WERI-Rb-1 (cell line): Measurements from ENCODE around the gene LTA4H.

Experiments used
- DNase-seq: peaks from one replicate; pipeline ENCODE4 v3.0.0-alpha.2; 2020
- H3K27ac ChIP-seq: fragments of 250-450 bp; sonication (Bioruptor Pico); 2 replicates; pipeline ENCODE4 v1.5.1; 2020; ENCODE audit warnings: mild to moderate bottlenecking, moderate library complexity
- H3K27me3 ChIP-seq: fragments of 250-450 bp; sonication (Bioruptor Pico); 2 replicates; pipeline ENCODE4 v1.5.1; 2021; ENCODE audit warnings: mild to moderate bottlenecking, low read depth, moderate library complexity; ENCODE audit not compliant: insufficient read depth, severe bottlenecking
- H3K36me3 ChIP-seq: fragments of 250-450 bp; sonication (Bioruptor Pico); 2 replicates; pipeline ENCODE4 v1.5.1; 2020; ENCODE audit warnings: mild to moderate bottlenecking, moderate library complexity
- H3K4me3 ChIP-seq: 2 replicates; pipeline ENCODE4 v1.5.1; 2011; ENCODE audit warnings: low read depth, mild to moderate bottlenecking, control low read depth, low read length
- H3K9me3 ChIP-seq: fragments of 250-450 bp; sonication (Bioruptor Pico); 2 replicates; pipeline ENCODE4 v1.5.1; 2021; ENCODE audit warnings: mild to moderate bottlenecking, moderate library complexity; ENCODE audit not compliant: severe bottlenecking
- CTCF ChIP-seq: IDR thresholded peaks from 2 replicates; pipeline ENCODE4 v1.5.1; 2011; ENCODE audit warnings: low read depth, mild to moderate bottlenecking, control low read depth, inconsistent platforms, low read length

The LTA4H gene

GRCh38 chr12:95982602-95983001, 52.8 kb downstream of the LTA4H start:
- Histone ChIP-seq H3K9me3 (no peaks in the 10 kb centered on the region), H3K4me3 (no peak overlapping the region), H3K36me3 (no peaks in the 10 kb centered on the region), H3K27me3 (no peaks in the 10 kb centered on the region), H3K27ac (no peak overlapping the region)
- no peak for TF ChIP-seq CTCF
- DNase-seq = no peak

DNA sequence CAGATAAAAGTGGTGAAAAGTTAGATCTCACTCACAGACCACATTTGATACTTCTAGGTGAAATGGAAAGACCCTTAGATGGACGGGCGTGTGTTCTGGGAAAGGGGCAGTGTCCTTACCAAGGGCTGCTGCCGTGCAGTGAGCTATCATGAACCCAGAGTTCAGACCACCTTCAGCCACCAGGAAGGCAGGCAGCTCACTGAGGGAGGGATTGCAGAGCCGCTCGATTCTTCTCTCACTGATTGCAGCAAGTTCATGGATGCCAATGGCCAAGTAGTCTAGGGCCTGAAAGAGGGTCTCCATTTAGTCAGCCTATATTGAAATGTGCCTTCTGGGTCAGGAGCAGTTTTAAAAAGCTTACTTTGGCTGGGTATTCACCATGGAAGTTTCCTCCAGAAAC, 55.0 kb downstream of the LTA4H start:
- TF ChIP-seq CTCF = no peak
- H3K4me3 ChIP-seq = no peak overlapping the region
- H3K9me3 ChIP-seq = no peaks in the 10 kb centered on the region
- no peaks in the 10 kb centered on the region for H3K27me3 ChIP-seq
- no peak overlapping the region for H3K27ac ChIP-seq
- H3K36me3 ChIP-seq = no peaks in the 10 kb centered on the region
- DNase-seq = no peak

DNA sequence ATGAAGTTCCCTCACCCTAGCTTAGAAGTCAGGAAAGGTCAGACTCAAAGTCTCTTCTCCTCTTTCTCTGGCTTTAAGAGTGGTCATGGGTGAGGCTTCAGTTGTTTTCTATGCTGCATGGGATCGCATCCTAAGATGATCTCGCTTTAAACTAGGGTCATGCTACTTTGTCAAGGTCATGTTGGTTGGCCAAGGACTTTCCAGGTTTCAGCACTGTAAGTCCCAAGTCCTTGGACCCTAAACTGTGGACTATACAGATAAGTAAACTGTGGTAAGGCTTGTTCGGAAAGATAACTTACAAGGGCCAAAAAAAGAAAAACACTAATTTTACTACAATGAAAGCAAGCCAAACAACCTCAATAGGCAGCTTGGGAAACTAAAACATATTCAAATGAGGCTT, 56.6 kb downstream of the LTA4H start:
- Histone ChIP-seq H3K4me3 (no peak overlapping the region), H3K36me3 (no peaks in the 10 kb centered on the region), H3K27me3 (no peaks in the 10 kb centered on the region), H3K9me3 (no peaks in the 10 kb centered on the region), H3K27ac (no peak overlapping the region)
- TF ChIP-seq CTCF = no peak
- no peak for DNase-seq

GRCh38 chr12:95978351-95978750, 57.0 kb downstream of the LTA4H start:
- no peaks in the 10 kb centered on the region for H3K27me3 ChIP-seq
- no peaks in the 10 kb centered on the region for H3K9me3 ChIP-seq
- H3K27ac ChIP-seq = no peak overlapping the region
- no peaks in the 10 kb centered on the region for H3K36me3 ChIP-seq
- no peak for TF ChIP-seq CTCF
- DNase-seq = no peak
- H3K4me3 ChIP-seq = no peak overlapping the region

- Histone ChIP-seq H3K4me3 (no peak overlapping the region), H3K27ac (no peak overlapping the region), H3K36me3 (no peaks in the 10 kb centered on the region), H3K9me3 (no peaks in the 10 kb centered on the region), H3K27me3 (no peaks in the 10 kb centered on the region)
- no peak for TF ChIP-seq CTCF
- DNase-seq = no peak
Observed at GRCh38 chr12:95977764-95978305, 57.6 kb downstream of the LTA4H start.

- Histone ChIP-seq H3K4me3 (no peak overlapping the region), H3K27me3 (no peaks in the 10 kb centered on the region), H3K9me3 (no peaks in the 10 kb centered on the region), H3K27ac (no peak overlapping the region), H3K36me3 (no peaks in the 10 kb centered on the region)
- TF ChIP-seq CTCF = no peak
- no peak for DNase-seq
Observed at GRCh38 chr12:95976416-95976832, 59.0 kb downstream of the LTA4H start.
